Fibroblast of skin of left biceps (primary cell): ENCODE results near the gene UGT3A1.

Source experiments
- DNase-seq, 2 experiments: peaks; one replicate each; pipeline ENCODE4 v3.0.0-alpha.2; 2013; ENCODE audit warnings: low read depth in 2 of 2

The UGT3A1 gene

GRCh38 chr5:35908814-35909213 is 82.4 kb downstream of the UGT3A1 start:
- no peak for DNase-seq

- DNase-seq = peak; percentile 69 to 74
These were observed 83.0 kb downstream of the UGT3A1 start for GRCh38 chr5:35908228-35908627.

DNA sequence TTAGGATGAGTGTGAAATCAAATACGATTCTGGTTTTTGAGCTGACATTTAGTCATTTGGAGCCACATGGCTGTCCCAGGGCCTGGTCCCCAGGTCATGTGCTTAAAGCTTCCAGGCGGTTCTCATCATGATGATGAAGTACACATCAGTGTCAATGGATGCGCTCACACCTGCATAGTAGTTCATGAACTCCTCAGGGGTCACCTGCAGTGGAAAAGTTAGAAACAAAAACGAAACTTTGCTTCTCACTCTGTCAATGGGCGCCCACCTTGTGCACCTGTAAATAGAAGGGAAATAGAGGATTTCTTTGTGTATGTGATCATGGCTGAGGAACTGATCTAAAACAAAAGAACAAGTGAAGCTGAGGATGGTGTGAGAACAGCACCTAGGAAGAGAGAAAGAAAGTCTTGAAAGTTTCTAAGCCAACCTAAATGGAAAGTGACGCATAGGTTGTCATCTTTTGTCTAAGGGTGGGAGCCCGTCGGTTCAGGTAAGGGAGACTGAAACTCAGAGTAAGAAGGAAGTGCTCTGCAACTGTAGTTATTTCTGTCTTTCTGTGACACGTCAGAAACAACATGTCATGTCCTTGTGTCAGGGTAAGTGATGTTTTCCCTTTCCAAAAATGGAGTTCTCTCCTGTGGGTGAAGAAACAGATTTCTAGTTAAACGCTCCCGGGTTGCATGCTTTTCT is 86.6 kb downstream of the UGT3A1 start:
- DNase-seq = no peak

GRCh38 chr5:35903631-35904203 is 87.5 kb downstream of the UGT3A1 start:
- no peak for DNase-seq

DNA sequence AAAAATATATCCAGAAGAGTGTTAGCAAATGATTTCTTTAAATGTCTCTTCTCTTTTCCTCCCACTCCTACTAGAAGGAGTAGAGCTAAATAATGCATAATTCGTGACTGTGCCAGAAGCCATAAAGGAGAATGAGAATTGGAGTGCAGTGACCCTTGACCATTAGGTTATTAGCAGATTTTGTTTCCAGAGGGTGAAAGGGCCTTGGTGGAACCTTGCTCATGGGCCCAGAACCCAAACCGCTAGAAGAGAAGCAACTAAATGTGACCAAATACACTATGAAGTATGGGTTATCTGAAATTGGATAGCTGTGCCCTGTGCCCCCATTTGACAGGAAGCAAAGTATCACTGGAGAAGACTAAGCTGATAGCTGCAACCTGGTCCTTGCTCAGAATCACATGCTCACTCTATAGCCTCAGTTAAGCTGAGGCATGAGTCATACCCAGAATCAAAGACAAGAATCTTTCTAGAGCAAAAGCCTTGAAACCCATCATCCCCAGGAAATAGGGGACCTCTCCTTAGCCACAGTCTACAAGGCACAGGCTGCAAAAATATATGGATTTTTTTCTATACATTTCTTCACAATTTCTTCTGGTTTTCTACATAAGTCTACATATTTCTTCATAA is 89.0 kb downstream of the UGT3A1 start:
- DNase-seq = no peak
